Astrocyte of the spinal cord (primary cell): ENCODE results near the gene ZNF367.

Experiments used
- DNase-seq: peaks from one replicate; pipeline ENCODE4 v3.0.0; 2011; ENCODE audit warnings: low read depth, low spot score
- H3K4me3 ChIP-seq: 2 replicates; pipeline ENCODE4 v1.5.1; 2011; ENCODE audit warnings: low read depth, mild to moderate bottlenecking, low read length, moderate library complexity
- in situ Hi-C: cut with HindIII; loops from 2 replicates; pipeline ENCODE4 v1.10.0; 2017; ENCODE audit warnings: low sequenced_read_pairs
- TF ChIP-seq, protein P1 (sequence below): IDR thresholded peaks from 2 replicates; pipeline ENCODE4 v1.5.1; 2012; ENCODE audit warnings: low read depth, mild to moderate bottlenecking, low read length, inconsistent platforms

The ZNF367 gene

DNA sequence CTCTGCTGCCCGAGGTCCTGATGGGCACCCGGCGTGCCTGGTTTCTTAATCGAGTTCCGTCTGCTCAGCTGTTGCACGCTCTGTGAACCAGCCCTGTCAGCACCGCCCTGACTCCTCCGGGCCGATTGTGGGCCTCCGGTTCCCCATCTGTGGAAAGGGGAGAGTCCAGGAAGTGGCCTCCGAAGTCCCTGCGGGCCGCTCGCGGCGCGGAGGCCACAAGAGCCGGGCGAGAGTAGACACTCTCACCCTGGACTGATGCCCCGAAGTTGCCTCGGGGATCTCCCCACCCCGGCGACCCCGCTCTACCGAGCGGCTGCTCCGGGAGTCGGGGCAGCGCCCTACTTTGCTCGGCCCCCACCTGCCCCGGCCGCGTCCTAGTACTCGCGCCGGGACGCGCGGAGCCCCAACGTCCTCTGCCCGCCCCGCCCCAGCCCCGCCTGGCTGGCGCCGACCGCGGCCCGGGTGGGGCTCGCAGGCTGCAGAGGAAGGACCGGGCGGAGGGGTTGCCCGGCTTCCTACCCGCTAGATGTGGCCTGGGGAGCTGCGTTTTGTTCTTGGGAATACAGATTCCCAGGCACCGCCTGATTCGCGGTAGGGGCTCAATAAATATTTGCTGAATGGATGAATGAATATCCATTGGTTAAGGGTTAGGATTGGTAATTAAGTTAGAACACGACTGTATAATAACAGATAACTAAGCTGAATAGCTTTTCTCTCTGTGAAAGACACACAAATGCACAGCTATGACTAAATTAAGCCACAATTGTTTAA lies 935 bp upstream of the ZNF367 start:
- DNase-seq = peak; percentile 54
- TF ChIP-seq, protein P1, sequence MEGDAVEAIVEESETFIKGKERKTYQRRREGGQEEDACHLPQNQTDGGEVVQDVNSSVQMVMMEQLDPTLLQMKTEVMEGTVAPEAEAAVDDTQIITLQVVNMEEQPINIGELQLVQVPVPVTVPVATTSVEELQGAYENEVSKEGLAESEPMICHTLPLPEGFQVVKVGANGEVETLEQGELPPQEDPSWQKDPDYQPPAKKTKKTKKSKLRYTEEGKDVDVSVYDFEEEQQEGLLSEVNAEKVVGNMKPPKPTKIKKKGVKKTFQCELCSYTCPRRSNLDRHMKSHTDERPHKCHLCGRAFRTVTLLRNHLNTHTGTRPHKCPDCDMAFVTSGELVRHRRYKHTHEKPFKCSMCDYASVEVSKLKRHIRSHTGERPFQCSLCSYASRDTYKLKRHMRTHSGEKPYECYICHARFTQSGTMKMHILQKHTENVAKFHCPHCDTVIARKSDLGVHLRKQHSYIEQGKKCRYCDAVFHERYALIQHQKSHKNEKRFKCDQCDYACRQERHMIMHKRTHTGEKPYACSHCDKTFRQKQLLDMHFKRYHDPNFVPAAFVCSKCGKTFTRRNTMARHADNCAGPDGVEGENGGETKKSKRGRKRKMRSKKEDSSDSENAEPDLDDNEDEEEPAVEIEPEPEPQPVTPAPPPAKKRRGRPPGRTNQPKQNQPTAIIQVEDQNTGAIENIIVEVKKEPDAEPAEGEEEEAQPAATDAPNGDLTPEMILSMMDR = no peak
- in situ Hi-C loops = no loop called here
- H3K4me3 ChIP-seq = peak overlapping the region; percentile 74

DNA sequence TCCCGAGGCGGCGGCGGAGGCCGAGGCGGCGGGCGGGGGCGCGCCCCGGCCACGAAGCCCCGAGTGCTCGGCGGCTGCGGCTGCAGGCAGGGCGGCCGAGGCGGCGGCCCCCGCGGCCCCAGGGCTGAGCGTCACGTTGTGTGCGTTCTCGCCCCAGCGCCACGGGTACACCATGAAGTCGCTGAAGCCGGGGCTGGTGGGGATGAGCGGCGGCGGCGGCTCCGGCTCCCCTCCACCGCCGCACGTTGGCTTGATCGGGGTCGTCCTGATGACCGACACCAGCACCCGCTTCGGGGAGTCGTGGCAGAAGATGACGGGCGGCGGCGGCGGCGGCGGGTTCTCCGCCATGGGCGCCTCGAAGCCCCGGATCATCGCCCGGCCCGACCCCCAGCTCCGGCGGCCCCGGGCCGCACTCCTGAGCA lies 498 bp downstream of the ZNF367 start:
- DNase-seq = no peak
- peak overlapping the region; percentile 59 for H3K4me3 ChIP-seq
- TF ChIP-seq, protein P1 = no peak
- in situ Hi-C loops = no loop called here

GRCh38 chr9:96417051-96417586 lies 1.1 kb downstream of the ZNF367 start:
- DNase-seq = peak; percentile 82
- in situ Hi-C loops = no loop called here
- H3K4me3 ChIP-seq = peak overlapping the region; percentile 59
- TF ChIP-seq, protein P1 = no peak

- in situ Hi-C loops = no loop called here
- H3K4me3 ChIP-seq = no peak overlapping the region
- no peak for DNase-seq
- TF ChIP-seq, protein P1 = no peak
Measured at GRCh38 chr9:96413302-96414221, 4.6 kb downstream of the ZNF367 start.

- H3K4me3 ChIP-seq = no peak overlapping the region
Measured at GRCh38 chr9:96412174-96412913, 5.8 kb downstream of the ZNF367 start.

More at GRCh38 chr9:96412174-96412913, 5.8 kb downstream of the ZNF367 start:
- TF ChIP-seq, protein P1 = no peak
- no peak for DNase-seq
- in situ Hi-C loops = no loop called here
